HG02763 (cell line): ENCODE results near the gene LCA5L.

Experiments used
- ATAC-seq: cut with Tn5 transposase; IDR thresholded peaks from one replicate; pipeline ENCODE4 v1.9.1; 2021; ENCODE audit warnings: mild to moderate bottlenecking, moderate library complexity; ENCODE audit not compliant: unreplicated experiment

Gene LCA5L

DNA sequence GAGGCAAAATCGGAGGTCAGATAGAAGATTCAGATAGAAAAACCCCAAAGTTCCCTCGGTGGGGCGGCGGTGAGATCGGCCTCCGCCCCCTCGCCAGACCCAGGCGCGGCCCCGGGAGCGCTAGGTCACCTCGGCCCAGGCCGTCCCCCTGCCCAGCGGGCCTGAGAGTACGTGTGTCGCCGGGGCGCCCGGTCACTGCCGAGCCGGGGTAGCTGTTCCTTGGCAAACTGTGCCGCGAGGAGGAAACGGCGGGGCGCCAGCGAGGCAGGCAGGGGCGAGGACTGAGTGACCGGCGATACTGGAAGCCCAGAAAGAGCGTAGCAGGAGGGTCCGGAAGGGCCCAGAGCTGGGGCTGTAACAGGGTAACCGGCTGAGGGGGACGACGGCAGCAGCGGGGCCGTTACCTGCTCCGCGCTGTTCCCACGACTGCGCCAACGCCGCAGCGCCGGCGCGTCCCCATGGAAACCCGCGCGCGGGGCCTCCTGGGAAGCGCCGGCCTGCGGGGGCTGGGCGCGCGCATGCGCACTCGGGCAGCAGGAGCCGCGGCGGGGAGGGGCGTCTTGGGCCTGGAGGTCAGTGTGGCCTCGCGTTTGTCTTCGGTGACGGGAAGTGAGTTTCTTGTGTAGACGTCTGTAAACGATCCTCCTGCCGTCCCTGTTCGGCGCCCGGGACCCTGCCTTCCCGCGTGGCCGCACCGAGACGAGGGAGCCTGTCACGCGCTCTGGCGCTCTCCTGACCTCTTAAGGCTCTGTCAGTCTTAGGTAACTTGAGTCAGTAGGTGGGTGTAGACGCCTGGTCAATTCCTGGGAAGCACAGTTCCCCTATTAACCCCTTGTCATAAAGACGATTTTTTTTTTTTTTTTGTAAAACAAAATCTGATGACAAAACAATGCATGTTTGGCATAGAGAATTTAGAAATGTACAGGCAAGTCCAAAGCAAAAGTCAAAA, at the start of gene LCA5L:
TSS of gene LCA5L (minus strand) at position 458 of the 949 bp plus-strand sequence. CDS start 17,285 bp downstream, outside the sequence.
- ATAC-seq, result peak; percentile 92

DNA sequence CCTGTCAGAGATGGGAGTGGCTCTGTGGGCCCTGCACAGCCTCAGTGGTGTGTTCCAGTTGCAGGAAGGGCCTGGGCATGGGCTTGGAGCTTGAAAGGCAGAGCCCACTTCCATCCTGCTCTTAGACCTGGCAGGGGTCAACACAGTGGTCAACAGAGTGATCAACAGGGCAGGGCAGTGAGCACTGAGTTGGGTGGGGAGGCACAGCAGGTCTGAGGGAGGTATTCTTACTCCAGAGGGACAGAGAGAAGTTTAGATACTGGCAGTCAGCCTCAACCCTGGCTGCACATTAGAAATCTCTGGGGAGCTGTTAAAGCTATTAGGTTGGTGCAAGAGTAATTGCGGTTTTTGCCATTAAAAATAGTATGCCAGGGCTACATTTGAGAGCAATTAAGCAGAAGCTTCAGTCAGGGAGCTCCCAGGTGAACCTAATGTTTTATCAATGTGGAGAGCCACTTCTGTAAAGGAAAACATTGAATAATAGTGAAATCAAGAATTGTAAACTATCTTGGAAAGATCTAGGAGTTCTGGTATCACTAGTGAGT, 43.9 kb upstream of the LCA5L start:
- no peak for ATAC-seq

DNA sequence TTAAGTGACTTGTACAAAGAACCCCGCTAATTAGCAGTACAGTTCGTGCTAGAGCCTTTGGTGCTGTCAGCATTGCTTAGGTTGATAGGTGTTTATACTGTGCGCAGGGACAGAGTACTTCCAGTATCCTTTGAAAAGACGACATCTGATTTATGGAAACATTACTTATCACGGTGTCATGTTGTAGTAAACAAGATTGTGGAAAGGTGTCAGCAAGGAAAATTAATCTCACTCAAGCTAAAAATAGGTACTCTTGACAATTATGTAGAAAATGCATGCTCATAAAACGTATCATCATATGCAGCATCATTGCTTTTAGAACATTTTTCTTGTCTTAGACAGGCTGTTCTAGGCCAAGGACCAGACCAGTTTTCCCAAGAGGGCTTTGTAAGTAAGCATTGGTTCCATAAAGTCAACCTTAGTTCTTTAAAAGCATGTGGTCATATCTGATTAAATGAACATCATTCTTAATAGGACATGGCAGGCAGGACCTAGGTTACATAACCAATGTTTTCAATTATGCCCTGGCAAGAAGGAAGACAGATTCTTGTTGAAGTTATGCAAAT, 39.2 kb upstream of the LCA5L start:
- ATAC-seq, result no peak

- ATAC-seq, result no peak
These were observed 38.3 kb upstream of the LCA5L start for GRCh38 chr21:39483917-39484316.

GRCh38 chr21:39481886-39482285, 36.3 kb upstream of the LCA5L start:
- ATAC-seq, result no peak

DNA sequence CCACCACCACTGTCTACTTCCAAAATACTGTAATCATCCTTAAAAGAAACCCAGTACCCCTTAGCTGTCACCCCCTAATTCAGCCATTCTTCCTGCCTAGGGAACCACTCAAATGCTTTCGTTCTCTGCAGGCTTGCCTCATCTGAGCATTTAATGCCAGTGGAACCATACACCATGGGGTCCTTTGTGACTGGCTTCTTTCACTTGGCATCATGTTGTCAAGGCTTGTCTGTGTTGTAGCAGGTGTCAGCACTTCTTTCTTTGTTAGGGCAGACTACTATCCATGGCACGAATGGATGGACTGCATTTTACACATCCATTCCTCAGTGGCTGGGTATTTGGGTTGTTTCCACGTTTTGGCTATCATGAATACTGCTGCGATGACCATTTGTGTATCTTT, 34.7 kb upstream of the LCA5L start:
- ATAC-seq, result no peak

DNA sequence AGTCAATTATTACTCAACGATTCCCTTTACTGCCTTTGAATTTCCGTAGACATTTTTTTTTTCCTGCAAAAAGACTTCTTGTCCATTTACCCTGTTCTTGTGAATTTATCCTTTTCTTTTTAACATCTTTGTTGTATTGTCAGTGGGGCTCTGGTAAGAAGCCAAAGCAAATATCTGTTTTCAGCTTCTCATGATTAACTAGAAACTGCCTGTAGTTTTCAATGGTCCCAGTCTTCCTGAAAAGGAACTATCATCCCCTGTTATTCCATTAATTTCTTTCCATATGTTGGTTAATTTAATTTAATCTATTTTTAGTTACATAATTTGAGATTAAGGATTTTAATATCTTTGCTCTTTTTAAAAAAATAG, 34.2 kb upstream of the LCA5L start:
- ATAC-seq, result no peak

- no peak for ATAC-seq
These were observed 33.7 kb upstream of the LCA5L start for GRCh38 chr21:39479164-39479813.

DNA sequence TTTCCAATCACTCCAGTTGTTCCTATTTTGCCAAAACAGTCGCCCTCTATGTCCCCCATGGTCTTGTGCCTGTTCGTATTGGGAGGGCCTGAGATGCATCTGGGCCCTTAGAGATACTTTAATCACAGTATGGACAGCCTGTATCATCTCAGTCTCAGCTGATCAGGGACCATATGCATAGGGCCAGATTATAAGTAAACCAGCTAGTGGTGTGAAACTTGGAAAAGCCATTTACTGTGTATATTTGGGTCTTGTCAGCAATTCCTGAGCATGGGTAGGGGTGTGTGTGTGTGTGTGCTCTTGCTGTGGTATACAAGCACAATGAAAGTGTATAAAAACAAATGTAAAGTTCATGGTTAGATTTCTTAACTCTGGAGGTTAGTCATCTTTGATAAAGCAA, 29.0 kb upstream of the LCA5L start:
- ATAC-seq, result no peak

- no peak for ATAC-seq
These were observed 27.2 kb upstream of the LCA5L start for GRCh38 chr21:39472786-39473185.

DNA sequence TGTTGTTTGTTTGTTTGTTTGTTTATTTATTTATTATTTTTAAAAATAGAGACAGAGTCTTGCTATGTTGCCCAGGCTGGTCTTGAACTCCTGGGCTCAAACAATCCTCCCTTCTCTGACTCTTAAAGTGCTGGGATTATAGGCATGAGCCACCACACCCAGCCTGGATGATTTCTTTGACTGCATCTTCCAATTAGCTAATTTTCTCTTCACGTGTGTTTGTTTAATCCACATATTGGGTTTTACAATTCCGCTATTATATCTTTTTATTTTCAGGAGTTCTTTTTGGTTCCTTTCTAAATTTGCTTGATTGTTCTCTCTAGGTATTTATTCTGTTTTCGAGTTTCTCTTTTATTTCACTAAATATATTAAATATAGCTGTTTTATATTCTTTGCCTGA, 26.0 kb upstream of the LCA5L start:
- no peak for ATAC-seq

GRCh38 chr21:39468559-39468958, 23.0 kb upstream of the LCA5L start:
- ATAC-seq, result no peak

GRCh38 chr21:39467746-39468145, 22.2 kb upstream of the LCA5L start:
- no peak for ATAC-seq

- ATAC-seq, result no peak
These were observed 21.0 kb upstream of the LCA5L start for GRCh38 chr21:39466584-39466983.

DNA sequence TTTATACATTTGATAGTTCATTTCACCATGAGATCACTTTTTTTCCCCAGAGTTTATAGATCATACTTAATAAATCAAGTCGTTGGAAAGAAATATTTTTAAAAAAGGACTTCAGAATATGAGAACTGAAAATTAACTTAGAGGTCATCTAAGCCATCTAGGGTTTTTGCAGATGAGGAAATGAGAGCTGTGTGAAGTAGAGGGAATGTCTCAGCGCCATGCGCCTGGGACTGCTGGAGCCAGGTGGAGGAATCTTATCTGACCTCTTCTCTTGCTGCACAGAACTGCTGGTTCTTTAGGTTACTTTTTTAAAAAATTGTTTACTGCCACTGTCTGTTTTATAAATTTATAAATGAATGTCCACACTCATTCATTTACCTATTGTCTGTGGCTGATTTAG, 17.7 kb upstream of the LCA5L start:
- ATAC-seq, result no peak

- ATAC-seq, result no peak
These were observed 15.8 kb upstream of the LCA5L start for GRCh38 chr21:39461419-39461818.

DNA sequence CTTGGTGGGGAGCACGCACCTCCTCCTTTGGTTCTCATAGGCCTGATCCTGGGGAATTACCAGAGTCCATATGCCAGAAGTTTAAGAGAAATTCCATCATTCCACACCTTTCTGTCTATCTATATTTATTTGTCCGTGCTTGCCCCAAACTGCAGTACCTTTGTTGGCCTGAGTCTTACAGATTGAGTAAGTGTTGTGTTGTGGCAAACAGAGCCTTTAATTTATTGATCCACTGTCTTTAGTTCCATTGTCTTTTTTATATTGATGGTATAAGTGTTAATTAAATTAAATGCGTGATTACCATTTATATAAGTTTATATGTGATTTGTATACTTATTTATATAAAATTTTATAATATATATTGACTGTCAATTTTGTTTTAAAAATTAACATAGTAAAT, 11.1 kb upstream of the LCA5L start:
- ATAC-seq, result no peak

GRCh38 chr21:39454949-39455668, 9.5 kb upstream of the LCA5L start:
- no peak for ATAC-seq

DNA sequence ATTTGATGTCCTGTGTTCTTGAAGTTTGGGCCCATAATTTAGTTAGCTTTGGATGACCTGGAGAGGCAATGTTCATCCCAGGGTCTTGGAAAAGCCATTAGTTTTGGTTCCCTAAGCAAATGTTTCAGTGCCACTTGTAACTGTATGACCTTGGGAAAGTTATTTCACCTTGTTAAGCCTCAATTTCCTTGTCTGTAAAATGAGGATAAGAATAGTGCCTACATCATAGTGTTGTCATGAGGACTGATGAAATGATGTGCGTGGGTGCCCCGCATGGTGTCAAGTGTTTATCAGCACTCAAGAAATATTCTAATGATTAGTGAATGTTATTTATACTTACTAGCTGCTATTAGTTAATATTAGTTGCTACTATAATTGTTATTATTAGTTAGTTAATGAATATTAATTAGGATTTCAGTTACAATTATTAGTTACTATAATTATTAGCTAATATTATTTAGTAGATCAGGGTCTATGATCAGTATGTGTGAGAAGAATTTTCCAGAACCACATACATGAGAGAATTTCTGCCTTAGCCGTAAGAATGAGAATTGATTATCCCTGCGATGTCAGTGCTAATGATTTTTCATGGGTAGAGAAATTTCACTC, 8.1 kb upstream of the LCA5L start:
- no peak for ATAC-seq

- ATAC-seq, result no peak
These were observed 7.4 kb upstream of the LCA5L start for GRCh38 chr21:39452970-39453342.
